PC-9 (cell line): ENCODE measurements around the gene LUZP1. TPM values are rescaled to one million over a fixed set of nuclear protein-coding genes. Genes with fewer than 3 reads are reported as not detected.

Experiments used
- BruUV-seq: library from RNA; stranded (reverse); fragments of 400-500 nt; replicated peaks from 2 replicates; lab custom pipeline; 2021; lab: Mats Ljungman, UMichigan
- CTCF ChIA-PET: fragments of 300-600 bp; sonication (Branson Sonifier 250); formaldehyde crosslinking; loops from one replicate; lab custom pipeline; 2022; ENCODE audit warnings: antibody characterized with exemption; lab: Charles Lee
- POLR2A ChIA-PET: fragments of 300-600 bp; sonication (Branson Sonifier 250); formaldehyde crosslinking; loops from one replicate; lab custom pipeline; 2022; ENCODE audit warnings: antibody characterized with exemption; ENCODE audit not compliant: unreplicated experiment; lab: Charles Lee
- DNase-seq, 2 experiments: peaks; one replicate each; pipeline versions ENCODE4 v3.0.0 to v3.0.0-alpha.2; 2015 to 2022; ENCODE audit warnings: mixed read lengths in 1 of 2
- H2AFZ ChIP-seq: fragments of 200-600 bp; sonication (generic); 2 replicates; pipeline ENCODE4 v1.8.1; 2017; ENCODE audit warnings: antibody characterized with exemption
- H3F3A ChIP-seq: fragments of 200-600 bp; sonication (generic); 2 replicates; pipeline ENCODE4 v1.8.1; 2017; ENCODE audit warnings: antibody characterized with exemption, mild to moderate bottlenecking, low read depth; ENCODE audit not compliant: insufficient read depth
- H3K27ac ChIP-seq: fragments of 200-600 bp; sonication (generic); 2 replicates; pipeline ENCODE4 v1.6.1; 2016; ENCODE audit warnings: mixed run types
- H3K27me3 ChIP-seq: fragments of 200-600 bp; sonication (generic); 2 replicates; pipeline ENCODE4 v1.6.1; 2016; ENCODE audit warnings: low read depth, mixed run types; ENCODE audit not compliant: insufficient read depth
- H3K36me3 ChIP-seq: fragments of 200-600 bp; sonication (generic); 2 replicates; pipeline ENCODE4 v1.6.1; 2016; ENCODE audit warnings: low read depth, mixed run types
- H3K4me1 ChIP-seq: fragments of 200-600 bp; sonication (generic); replicated peaks from 2 replicates; pipeline ENCODE4 v1.6.1; 2016; ENCODE audit warnings: mixed run types; ENCODE audit not compliant: insufficient read depth
- H3K4me2 ChIP-seq: fragments of 200-600 bp; sonication (generic); 2 replicates; pipeline ENCODE4 v1.6.1; 2017; ENCODE audit warnings: mixed run types
- H3K4me3 ChIP-seq: fragments of 200-600 bp; sonication (generic); 2 replicates; pipeline ENCODE4 v1.6.1; 2016; ENCODE audit warnings: mixed run types
- H3K79me2 ChIP-seq: fragments of 200-600 bp; sonication (generic); 2 replicates; pipeline ENCODE4 v1.6.1; 2017; ENCODE audit warnings: low read depth, mixed run types
- H3K9me2 ChIP-seq: fragments of 200-600 bp; sonication (generic); 2 replicates; pipeline ENCODE4 v1.8.1; 2017; ENCODE audit warnings: mild to moderate bottlenecking; ENCODE audit not compliant: insufficient read depth
- H3K9me3 ChIP-seq: fragments of 200-600 bp; sonication (generic); 2 replicates; pipeline ENCODE4 v1.8.1; 2016; ENCODE audit warnings: low read depth; ENCODE audit not compliant: insufficient read depth
- H4K20me1 ChIP-seq: fragments of 200-600 bp; sonication (generic); 2 replicates; pipeline ENCODE4 v1.8.1; 2017; ENCODE audit not compliant: insufficient read depth
- CTCF ChIP-seq: fragments of 200-600 bp; sonication (generic); conservative IDR thresholded peaks from 2 replicates; pipeline ENCODE4 v1.6.1; 2017; ENCODE audit warnings: mixed run types, antibody characterized with exemption, mild to moderate bottlenecking, moderate library complexity
- EZH2 ChIP-seq: fragments of 200-600 bp; sonication (generic); IDR thresholded peaks from 2 replicates; pipeline ENCODE4 v1.8.0; 2017; ENCODE audit warnings: antibody characterized with exemption, low read depth
- intact Hi-C: fragments of 100-400 bp; cut with micrococcal nuclease; formaldehyde crosslinking; loops from one replicate; pipeline ENCODE4 v1.10.0; 2022; ENCODE audit not compliant: unreplicated experiment
- total RNA-seq: library from RNA; stranded (reverse); gene quantifications from 2 replicates; pipeline ENCODE4 v1.2.3, GENCODE V29; 2021

Gene LUZP1
- total RNA-seq, 1 experiment from 2014 or later, result 35.0 TPM

GRCh38 chr1:23149114-23149513 lies 19.5 kb downstream of the LUZP1 start:
- H3K4me3 ChIP-seq, result no peak overlapping the region
- ChIA-PET CTCF (no interaction called here), POLR2A (no interaction called here)
- no peaks in the 10 kb centered on the region for H3K9me2 ChIP-seq
- no peaks in the 10 kb centered on the region for H3K9me3 ChIP-seq
- intact Hi-C loops, result no loop called here
- no peak overlapping the region for H2AFZ ChIP-seq
- H4K20me1 ChIP-seq, result peaks cover 3% of the 10 kb centered on the region
- BruUV-seq, result no TSS peak
- no peak overlapping the region for H3K27ac ChIP-seq
- H3F3A ChIP-seq, result 0 out of 2 replicates have a peak, but pooled peaks cover 8% of the 10 kb centered on the region
- H3K79me2 ChIP-seq, result peaks cover 61% of the 10 kb centered on the region
- H3K4me1 ChIP-seq, result no peaks in the 10 kb centered on the region
- TF ChIP-seq EZH2 (no peak), CTCF (no peak)
- no peak for DNase-seq
- H3K4me2 ChIP-seq, result no peak overlapping the region
- H3K36me3 ChIP-seq, result no peaks in the 10 kb centered on the region
- no peaks in the 10 kb centered on the region for H3K27me3 ChIP-seq

- ChIA-PET CTCF (no interaction called here), POLR2A (no interaction called here)
Measured at GRCh38 chr1:23148084-23148483, 20.6 kb downstream of the LUZP1 start.

GRCh38 chr1:23140940-23141596 lies 27.6 kb downstream of the LUZP1 start:
- Histone ChIP-seq H3K27me3 (no peaks in the 10 kb centered on the region), H3K4me3 (no peak overlapping the region), H3K9me3 (no peaks in the 10 kb centered on the region), H4K20me1 (0 out of 2 replicates have a peak, but pooled peaks cover 5% of the 10 kb centered on the region), H3K4me1 (no peaks in the 10 kb centered on the region), H3K4me2 (no peak overlapping the region), H3F3A (peaks cover 10% of the 10 kb centered on the region; the same call in 1 of the 2 replicates), H3K9me2 (no peaks in the 10 kb centered on the region), H3K79me2 (peaks cover 57% of the 10 kb centered on the region), H3K27ac (no peak overlapping the region), H2AFZ (no peak overlapping the region), H3K36me3 (no peaks in the 10 kb centered on the region)
- intact Hi-C loops, result no loop called here
- TF ChIP-seq EZH2, result no peak
- TF ChIP-seq CTCF, result no peak
- ChIA-PET CTCF (no interaction called here), POLR2A (no interaction called here)
- BruUV-seq, result no TSS peak
- DNase-seq, result no peak

More at GRCh38 chr1:23148084-23148483, 20.6 kb downstream of the LUZP1 start:
- no peaks in the 10 kb centered on the region for H3K9me2 ChIP-seq
- peaks cover 3% of the 10 kb centered on the region for H4K20me1 ChIP-seq
- H3K79me2 ChIP-seq, result peaks cover 59% of the 10 kb centered on the region
- no peaks in the 10 kb centered on the region for H3K9me3 ChIP-seq
- no peak overlapping the region for H3K27ac ChIP-seq
- no peaks in the 10 kb centered on the region for H3K27me3 ChIP-seq
- intact Hi-C loops, result no loop called here
- H3K4me1 ChIP-seq, result no peaks in the 10 kb centered on the region
- no peak for TF ChIP-seq CTCF
- no peak for TF ChIP-seq EZH2
- no peak overlapping the region for H3K4me3 ChIP-seq
- H3F3A ChIP-seq, result 0 out of 2 replicates have a peak, but pooled peaks cover 8% of the 10 kb centered on the region
- no peak for DNase-seq
- no peaks in the 10 kb centered on the region for H3K36me3 ChIP-seq
- BruUV-seq, result no TSS peak
- H2AFZ ChIP-seq, result no peak overlapping the region
- H3K4me2 ChIP-seq, result no peak overlapping the region
